A204.1 (cell line): ENCODE measurements around the gene ZNF124.
"Not testable (repeated sequence)": the region's sequence is repeated elsewhere in the genome, so short reads cannot be mapped to it uniquely, and the experiment has no call there.

Experiments used
- FAIRE-seq: peaks from 2 replicates; lab custom pipeline; 2012; peaks lifted over from hg19 to GRCh38; lab: Jason Lieb, UNC

Gene ZNF124

DNA sequence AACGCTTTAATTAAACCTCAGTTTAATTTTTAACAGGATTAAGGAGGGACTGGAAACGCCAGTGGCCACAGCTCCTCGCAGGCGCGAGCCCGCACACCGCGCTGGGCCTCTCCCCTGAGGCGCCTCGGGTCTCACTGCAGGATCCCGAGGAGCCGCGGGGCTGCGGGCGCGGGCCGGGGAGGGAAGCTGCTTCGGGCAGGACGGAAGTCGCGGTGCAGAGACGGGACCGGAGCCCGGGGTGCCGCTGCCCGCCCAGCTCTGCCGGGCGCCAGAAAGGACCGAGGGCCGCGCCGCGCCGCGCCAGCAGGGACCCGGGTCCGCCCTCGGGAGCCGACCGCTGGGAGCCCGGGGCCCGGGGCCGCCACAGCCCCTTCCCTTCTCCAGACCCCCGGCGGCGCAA lies 377 bp downstream of the ZNF124 start:
- not testable (repeated sequence) for FAIRE-seq

DNA sequence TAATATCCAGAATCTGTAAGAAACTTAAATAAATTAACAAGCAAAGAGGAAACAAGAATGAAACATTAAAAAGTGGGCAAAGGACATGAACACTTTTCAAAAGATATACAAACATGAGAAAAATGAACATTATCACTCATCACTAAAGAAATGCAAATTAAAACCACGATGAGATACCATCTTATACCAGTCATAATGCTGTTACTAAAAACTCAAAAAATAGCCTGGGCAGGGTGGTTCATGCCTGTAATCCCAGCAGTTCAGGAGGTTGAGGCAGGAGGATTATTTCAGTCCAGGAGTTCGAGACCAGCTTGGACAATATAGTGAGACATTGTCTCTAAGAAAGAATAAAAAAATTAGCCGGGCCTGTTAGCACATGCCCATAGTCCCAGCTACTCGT lies 6.1 kb downstream of the ZNF124 start:
- FAIRE-seq = no peak

GRCh38 chr1:247164694-247165093 lies 7.1 kb downstream of the ZNF124 start:
- FAIRE-seq = no peak

GRCh38 chr1:247156787-247157232 lies 15.0 kb downstream of the ZNF124 start:
- FAIRE-seq = no peak

GRCh38 chr1:247147781-247148180 lies 24.0 kb downstream of the ZNF124 start:
- FAIRE-seq = no peak

DNA sequence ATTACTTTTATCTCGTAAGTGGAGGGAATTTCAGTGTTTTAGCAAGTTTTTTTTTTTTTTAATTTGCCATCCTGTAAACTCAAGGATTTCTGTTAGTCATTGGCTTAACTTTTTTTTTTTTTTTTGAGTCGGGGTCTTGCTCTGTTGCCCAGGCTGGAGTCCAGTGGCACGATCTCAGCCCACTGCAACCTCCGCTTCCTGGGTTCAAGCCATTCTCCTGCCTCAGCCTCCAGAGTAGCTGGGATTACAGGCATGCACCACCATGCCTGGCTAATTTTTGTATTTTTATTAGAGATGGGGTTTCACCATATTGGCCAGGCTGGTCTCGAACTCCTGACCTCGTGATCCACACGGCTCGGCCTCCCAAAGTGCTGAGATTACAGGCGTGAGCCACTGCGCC lies 24.7 kb downstream of the ZNF124 start:
- FAIRE-seq = not testable (repeated sequence)

DNA sequence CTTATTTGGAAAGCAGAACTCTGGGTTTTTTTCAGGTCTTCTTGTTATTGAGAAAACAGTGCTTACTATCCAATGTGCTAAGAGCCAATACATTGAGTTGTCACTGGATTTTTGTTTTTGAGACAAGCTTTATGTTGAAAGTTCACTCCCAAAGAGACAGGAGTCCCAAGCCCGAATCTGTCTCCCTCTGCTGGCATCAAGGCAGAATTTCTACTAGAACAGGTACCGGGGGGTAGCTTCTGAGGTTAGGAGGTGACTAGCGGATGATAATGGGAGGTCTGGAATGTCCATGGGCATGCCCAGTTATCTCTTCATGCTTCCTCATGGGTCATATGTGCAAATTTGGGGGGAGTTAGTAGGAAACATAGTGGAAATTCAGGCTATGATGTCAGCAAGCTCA lies 25.1 kb downstream of the ZNF124 start:
- no peak for FAIRE-seq

DNA sequence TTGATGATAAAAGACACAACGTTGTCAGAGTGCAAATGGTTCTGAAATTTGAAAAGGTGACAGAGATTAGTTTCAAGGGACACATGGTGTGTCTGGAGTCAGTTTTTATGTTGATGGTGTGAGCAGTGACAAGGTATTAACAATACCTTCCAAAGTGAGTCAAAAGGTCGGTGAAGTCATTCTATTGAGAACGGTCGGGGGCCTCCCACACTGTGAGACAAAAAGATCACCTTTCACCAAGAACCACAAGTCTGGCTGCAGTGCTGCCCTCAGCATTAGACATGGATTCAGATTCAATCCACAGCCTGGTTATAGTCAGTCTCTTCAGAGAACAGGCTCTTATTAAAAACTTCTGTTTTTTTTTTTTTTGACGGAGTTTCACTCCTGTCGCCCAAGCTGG lies 26.5 kb downstream of the ZNF124 start:
- no peak for FAIRE-seq

- FAIRE-seq = not testable (repeated sequence)
Measured at GRCh38 chr1:247139557-247139956, 32.3 kb downstream of the ZNF124 start.

DNA sequence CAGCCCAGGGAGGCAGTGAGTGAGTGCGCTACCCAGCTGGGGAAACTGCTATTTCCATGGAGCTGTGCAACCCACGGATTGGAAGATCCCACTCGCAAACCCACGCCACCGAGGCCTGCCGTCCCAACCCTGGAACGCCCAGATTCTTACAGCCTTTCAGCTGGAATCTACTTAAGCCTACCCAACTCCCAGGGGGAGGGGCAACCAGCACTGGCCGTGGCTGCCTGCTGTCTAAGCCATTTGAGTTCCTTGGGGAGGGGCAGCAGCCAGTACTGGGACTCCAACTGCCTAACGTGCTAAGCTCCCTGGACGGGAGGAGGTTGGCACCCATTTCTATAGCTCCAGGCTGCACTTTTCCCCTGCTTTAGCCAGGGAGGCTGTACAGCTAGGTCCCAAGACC lies 40.6 kb downstream of the ZNF124 start:
- no peak for FAIRE-seq

DNA sequence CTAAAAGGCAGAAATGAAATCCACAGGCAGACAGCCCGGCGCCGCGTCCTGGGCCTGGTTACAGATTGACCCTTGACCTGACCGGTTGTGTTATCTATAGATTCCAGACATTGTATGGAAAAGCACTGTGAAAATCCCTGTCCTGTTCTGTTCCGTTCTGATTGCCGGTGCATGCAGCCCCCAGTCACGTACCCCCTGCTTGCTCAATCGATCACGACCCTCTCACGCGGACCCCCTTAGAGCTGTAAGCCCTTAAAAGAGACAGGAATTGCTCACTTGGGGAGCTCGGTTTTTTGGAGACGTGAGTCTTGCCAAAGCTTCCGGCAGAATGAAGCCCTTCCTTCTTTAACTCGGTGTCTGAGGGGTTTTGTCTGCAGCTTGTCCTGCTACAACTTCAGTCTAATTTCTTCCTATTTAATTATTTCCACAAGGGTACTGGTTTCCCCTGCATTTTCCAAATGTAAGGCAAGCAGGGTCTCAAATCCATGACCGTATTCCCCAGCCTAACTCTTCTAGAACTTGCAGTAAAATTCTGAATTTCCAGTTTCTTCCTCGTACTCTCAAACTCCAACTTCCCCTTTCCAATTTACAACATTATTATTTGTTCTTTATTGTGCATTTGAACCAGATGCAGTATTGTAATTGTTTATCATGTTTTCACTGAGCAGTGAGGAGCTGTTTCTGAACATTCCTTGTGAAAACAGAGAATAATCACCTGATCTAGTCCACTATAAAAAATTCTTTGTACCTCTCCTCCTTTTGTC lies 44.1 kb downstream of the ZNF124 start:
- not testable (repeated sequence) for FAIRE-seq

- FAIRE-seq = not testable (repeated sequence)
Measured at GRCh38 chr1:247126601-247127000, 45.2 kb downstream of the ZNF124 start.

DNA sequence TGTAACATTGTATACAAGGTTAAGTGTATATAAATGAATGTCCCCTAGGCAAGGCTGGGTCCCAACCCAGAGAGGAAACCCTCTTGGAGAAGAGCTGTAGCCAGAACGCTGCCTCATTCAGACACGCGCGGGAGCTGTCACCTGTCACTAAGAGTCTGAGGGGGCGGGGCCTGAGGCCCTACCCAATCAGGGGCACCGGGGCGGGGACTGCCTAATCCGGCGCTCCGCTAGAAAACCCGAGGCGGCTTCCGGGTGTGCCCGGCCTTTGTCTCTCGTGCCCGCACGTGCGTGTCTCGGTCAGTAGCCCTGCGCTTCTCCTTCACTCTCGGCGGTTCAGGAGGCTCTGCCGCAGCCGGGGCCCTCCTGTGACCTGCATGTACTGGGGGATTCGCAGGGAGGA lies 45.7 kb downstream of the ZNF124 start:
- peak; percentile 88 for FAIRE-seq

DNA sequence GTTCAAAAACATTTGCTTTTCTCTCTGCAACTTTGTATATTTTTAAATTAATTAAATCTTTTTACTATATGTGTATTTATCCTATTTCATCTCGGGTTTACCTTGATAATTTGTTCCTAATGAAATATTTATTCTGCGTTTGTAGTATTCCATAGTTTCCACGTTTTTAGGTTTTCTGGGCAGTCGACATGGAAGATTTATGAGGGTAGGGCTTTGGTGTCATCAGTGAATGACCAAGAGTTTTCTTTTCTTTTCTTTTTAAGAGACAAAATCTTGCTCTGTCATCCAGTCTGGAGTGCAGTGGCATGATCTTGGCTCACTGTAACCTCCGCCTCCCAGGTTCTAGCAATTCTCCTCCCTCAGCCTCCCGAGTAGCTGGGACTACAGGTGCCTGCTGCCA lies 50.4 kb downstream of the ZNF124 start:
- FAIRE-seq = no peak

- FAIRE-seq = not testable (repeated sequence)
Measured at GRCh38 chr1:247120408-247120668, 51.5 kb downstream of the ZNF124 start.

- no peak for FAIRE-seq
Measured at GRCh38 chr1:247119600-247120407, 52.0 kb downstream of the ZNF124 start.

GRCh38 chr1:247118946-247119446 lies 52.8 kb downstream of the ZNF124 start:
- no peak for FAIRE-seq

DNA sequence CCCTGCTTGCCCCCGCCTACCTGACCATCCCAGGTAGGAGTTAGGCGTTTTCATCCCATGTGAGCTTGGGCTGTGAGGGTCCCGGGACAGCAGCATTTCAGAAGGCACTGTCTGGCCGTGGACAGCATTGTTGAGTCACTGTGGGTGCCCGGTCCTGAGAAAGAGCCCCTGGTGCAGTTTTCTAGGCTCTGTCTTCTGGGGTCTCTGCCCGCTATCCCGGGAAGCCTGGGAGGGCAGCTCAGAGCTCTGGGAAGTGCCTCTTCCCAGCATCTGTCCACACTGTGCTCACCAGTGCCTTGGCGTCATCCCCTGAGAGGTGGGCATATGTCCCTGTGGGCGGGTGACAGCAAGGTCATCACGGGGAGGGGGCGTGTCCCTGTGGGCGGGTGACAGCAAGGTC lies 56.3 kb downstream of the ZNF124 start:
- FAIRE-seq = no peak

DNA sequence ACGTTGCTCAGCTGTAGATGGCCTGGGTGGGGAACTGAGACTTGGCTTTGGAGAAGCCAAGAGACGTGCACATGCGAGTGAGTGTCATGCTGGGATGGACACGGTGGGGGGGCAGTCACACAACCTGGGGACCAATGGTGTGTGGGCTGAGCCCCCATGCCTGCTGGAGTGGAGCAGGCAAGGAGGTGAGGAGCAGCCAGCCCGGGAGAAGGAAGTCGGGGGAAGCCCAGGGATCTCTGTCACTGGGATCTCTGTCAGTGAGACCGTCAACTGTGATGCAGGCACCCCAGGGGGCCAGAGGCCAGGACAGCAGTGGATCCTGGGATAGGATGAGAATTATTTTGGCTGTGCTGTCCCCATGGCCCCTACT lies 56.7 kb downstream of the ZNF124 start:
- no peak for FAIRE-seq

- no peak for FAIRE-seq
Measured at GRCh38 chr1:247114351-247115140, 57.3 kb downstream of the ZNF124 start.

DNA sequence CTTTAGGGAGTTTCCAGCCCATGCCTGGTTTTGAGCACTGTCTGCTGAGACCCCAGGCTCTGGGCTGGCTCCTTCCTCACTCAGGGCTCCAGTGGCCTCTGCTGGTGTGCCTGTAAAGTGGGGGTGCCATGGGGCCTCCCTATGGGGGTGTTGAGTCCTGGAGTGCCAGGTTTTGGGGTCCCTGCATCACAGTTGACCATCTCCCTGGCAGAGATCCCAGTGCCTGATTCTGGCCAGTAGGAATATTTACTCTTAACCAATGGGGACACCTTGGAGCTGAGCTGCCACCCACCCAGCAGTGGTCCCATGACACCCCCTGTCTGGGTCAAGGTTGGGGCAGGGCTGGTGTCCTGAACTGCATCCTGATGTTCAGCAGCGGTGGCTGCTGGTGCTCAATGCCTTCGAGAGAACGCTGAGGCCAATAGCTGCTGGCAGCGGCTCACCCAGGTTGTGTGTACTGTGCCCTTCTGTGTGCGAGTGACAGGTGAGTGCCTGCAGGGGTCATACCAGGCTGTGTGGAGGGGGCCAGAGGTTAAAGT lies 58.0 kb downstream of the ZNF124 start:
- no peak for FAIRE-seq

GRCh38 chr1:247113094-247113497 lies 58.7 kb downstream of the ZNF124 start:
- FAIRE-seq = no peak

DNA sequence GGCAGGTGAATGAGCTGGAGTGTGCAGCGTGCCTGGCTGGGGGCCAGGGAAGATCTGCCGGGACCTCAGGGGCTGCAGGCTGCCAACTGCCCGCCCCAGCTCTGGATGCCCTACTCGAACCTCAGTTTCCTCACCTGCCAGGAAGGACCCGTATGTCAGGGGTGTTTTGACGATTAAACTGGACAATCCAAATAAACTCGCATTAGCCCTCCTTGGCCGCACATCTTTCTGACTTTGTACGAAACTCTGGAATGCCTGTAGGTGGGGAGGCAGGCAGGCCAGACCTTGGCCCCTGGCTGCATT lies 59.4 kb downstream of the ZNF124 start:
- FAIRE-seq = no peak
